ENCODE results near the gene SPTBN1. TPM values are rescaled to one million over a fixed set of nuclear protein-coding genes. Genes with fewer than 3 reads are reported as not detected.
A peak's percentile ranks its signal among the peaks of the same experiment; 100 is the strongest.

Gene SPTBN1
- total and polyA plus RNA-seq, 9 of the 15 experiments (the other 6 are each of a cell fraction or from before 2014, with no cell fraction given): 8.9 to 66.8 (median 31.4) TPM

DNA sequence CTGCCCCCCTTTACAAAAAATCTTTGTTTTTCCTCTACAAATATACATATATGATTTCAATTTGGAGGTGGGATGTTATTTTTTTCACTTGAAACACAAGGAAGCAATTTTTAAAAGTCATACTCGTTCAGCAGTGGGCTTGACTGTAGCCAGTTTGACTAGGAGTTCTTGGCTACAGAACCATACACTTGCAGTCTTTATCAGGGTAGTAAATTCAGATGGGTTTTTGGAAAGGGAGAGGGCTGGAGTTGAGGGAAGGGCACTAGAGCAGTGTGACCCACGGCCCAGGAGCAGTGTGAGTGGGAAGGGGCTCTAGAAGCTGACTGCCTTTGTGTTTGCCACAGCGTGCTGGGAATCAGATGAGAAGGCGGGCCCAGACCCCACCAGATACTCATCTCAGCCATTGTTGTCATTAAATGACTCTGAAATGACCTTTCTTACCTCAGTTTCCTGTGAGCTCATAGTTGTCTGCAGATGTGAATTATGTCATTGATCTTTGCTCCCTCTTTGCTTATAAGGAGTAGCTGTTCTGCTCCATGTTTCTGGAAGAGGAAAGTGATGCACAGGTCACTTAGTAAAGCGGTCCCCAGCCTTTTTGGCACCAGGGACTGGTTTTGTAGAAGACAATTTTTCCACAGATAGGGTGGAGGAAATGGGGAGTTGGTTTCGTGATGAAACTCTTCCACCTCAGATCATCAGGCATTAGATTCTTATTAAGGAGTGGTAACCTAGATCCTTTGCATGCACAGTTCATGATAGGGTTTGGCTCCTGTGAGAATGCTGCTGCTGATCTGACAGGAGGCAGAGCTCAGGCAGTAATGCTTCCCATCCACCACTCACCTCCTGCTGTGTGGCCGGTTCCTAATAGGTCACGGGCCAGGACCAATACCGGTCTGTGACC, 116.8 kb downstream of the SPTBN1 start (continued):
- 0 out of 2 replicates have a peak, but pooled peaks have one; percentile 13 for TF ChIP-seq MYBL2 (IDR thresholded peaks at IDR 0.05; ENCODE audit: low read depth)
- TF ChIP-seq MYBL2 (CRISPR knock-in tag; IDR thresholded peaks at IDR 0.05; ENCODE audit: borderline replicate concordance): no peak

GRCh38 chr2:54573537-54573919, 117.4 kb downstream of the SPTBN1 start:
- FAIRE-seq: no peak
- Histone ChIP-seq H3K9me3 (replicated peaks; ENCODE audit: control insufficient read depth, insufficient read depth, low read depth, low read length) (no peaks in the 10 kb centered on the region), H3K9ac (ENCODE audit: insufficient read depth in 1 of 2, low read depth in 2 of 2, low read length in 2 of 2) (peak overlapping the region in 1 of 2 experiments; percentile 44; a peak in 1 of 4 replicates), H3K36me3 (ENCODE audit: control insufficient read depth, insufficient read depth, low read length) (peaks cover 8% of the 10 kb centered on the region; the same call in 1 of the 3 replicates), H3K27me3 (ENCODE audit: control insufficient read depth in 2 of 2, insufficient read depth in 2 of 2, low read length in 2 of 2) (no peaks in the 10 kb centered on the region), H3K27ac (ENCODE audit: extremely low read depth, low read depth, low read length) (no peak overlapping the region), H3K79me2 (ENCODE audit: control insufficient read depth, insufficient read depth, low read length) (peaks cover 91% of the 10 kb centered on the region), H3K4me3 (no peak overlapping the region), H3K4me2 (ENCODE audit: insufficient read depth, low read length) (no peak overlapping the region), H3K4me1 (replicated peaks in 1 of 2; ENCODE audit: control insufficient read depth in 2 of 2, insufficient read depth in 2 of 2, low read length in 2 of 2) (peaks cover 23 to 71% of the 10 kb centered on the region in 2 experiments), H4K20me1 (replicated peaks; ENCODE audit: control insufficient read depth, insufficient read depth, low read length) (peaks cover 39% of the 10 kb centered on the region), H3K9me1 (ENCODE audit: control insufficient read depth, insufficient read depth, low read length) (peaks cover 9% of the 10 kb centered on the region), H2AFZ (ENCODE audit: low read depth, low read length) (no peak overlapping the region)
- TF ChIP-seq VEZF1 (CRISPR knock-in tag; IDR thresholded peaks at IDR 0.05) (0 out of 2 replicates have a peak, but pooled peaks have one; percentile 6), ADNP (tag; IDR thresholded peaks at IDR 0.05) (no peak)
- no TSS peak for BruUV-seq (replicated peaks)
- in situ Hi-C loops (cut with MboI): no loop called here
- intact Hi-C loops (cut with micrococcal nuclease): loop anchor here (2.0 to 5.0 kb wide), 2 partner anchors 15 to 84 kb away; no protein-coding TSS in a partner anchor
- DNase-seq (ENCODE audit: extremely low read depth in 1 of 4, low spot score in 3 of 4): no peak
- POLR2A ChIA-PET: no interaction called here
- ATAC-seq: no peak
- WGBS (ENCODE audit: insufficient coverage, low coverage, missing lambda C conversion rate): 55% methylated on average over 5 of the region's 5 CpGs
- CTCF ChIA-PET (ENCODE audit: low intra/inter-chr PET ratio): no interaction called here

All from K562 (cell line).